K562 (cell line): ENCODE data around the gene LRRFIP2. TPM values are rescaled to one million over a fixed set of nuclear protein-coding genes. Genes with fewer than 3 reads are reported as not detected.

ENCODE experiments used
- ATAC-seq: fragments of 200-7000 bp; cut with Tn5 transposase; 3 replicates; pipeline ENCODE4 v1.9.1; 2020; ENCODE audit warnings: moderate library complexity
- BruUV-seq: library from RNA; stranded (reverse); fragments of 400-500 nt; replicated peaks from 2 replicates; lab custom pipeline; 2021; lab: Mats Ljungman, UMichigan
- CTCF ChIA-PET: fragments of 300-600 bp; formaldehyde crosslinking; extraction: SDS; loops from one replicate; lab custom pipeline; 2021; ENCODE audit warnings: low intra/inter-chr PET ratio; lab: Yijun Ruan, JAX
- POLR2A ChIA-PET: fragments of 300-600, 350-650 bp; sonication (Branson Sonifier 250); formaldehyde crosslinking; extraction: SDS; loops from one replicate; lab custom pipeline; 2021; ENCODE audit warnings: antibody characterized with exemption, inconsistent platforms; lab: Yijun Ruan, JAX
- DNase-seq, 4 experiments: peaks; one replicate each; pipeline versions ENCODE4 v3.0.0 to v3.0.0-alpha.2; 2011 to 2018; ENCODE audit warnings: low spot score in 3 of 4, mixed read lengths in 3 of 4; ENCODE audit errors: extremely low read depth in 1 of 4
- FAIRE-seq: peaks from 2 replicates; lab custom pipeline; 2011; peaks lifted over from hg19 to GRCh38; lab: Jason Lieb, UNC
- H2AFZ ChIP-seq: 2 replicates; pipeline ENCODE4 v1.6.0; 2011; ENCODE audit warnings: low read depth, low read length, control low read depth, inconsistent platforms
- H3K27ac ChIP-seq: fragments of 200-600 bp; 3 replicates; pipeline ENCODE4 v1.8.0; 2011; ENCODE audit warnings: low read depth, mild to moderate bottlenecking, control low read depth, inconsistent platforms, low read length, moderate library complexity, mixed read lengths; ENCODE audit errors: extremely low read depth
- H3K27me3 ChIP-seq, 2 experiments: fragments of 300-600 bp in 1 of 2; 2 replicates in 1 of 2; 3 replicates in 1 of 2; pipeline versions ENCODE4 v1.6.0 to v1.8.0; 2011; ENCODE audit warnings: inconsistent platforms in 2 of 2, low read length in 2 of 2, mild to moderate bottlenecking in 1 of 2, mixed read lengths in 1 of 2, moderate library complexity in 1 of 2; ENCODE audit not compliant: control insufficient read depth in 2 of 2, insufficient read depth in 2 of 2
- H3K36me3 ChIP-seq: fragments of 300-600 bp; 3 replicates; pipeline ENCODE4 v1.8.0; 2011; ENCODE audit warnings: mild to moderate bottlenecking, low read length, inconsistent platforms; ENCODE audit not compliant: control insufficient read depth, insufficient read depth
- H3K4me1 ChIP-seq, 2 experiments: fragments of 200-600 bp in 1 of 2; replicated peaks in 1 of 2; 2 replicates in 1 of 2; 3 replicates in 1 of 2; pipeline versions ENCODE4 v1.5.1 to v1.8.0; 2011; ENCODE audit warnings: inconsistent platforms in 2 of 2, low read length in 2 of 2, mild to moderate bottlenecking in 1 of 2, mixed read lengths in 1 of 2, moderate library complexity in 1 of 2; ENCODE audit not compliant: control insufficient read depth in 2 of 2, insufficient read depth in 2 of 2
- H3K4me2 ChIP-seq: 2 replicates; pipeline ENCODE4 v1.6.1; 2011; ENCODE audit warnings: low read length, control low read depth, inconsistent platforms, mixed read lengths; ENCODE audit not compliant: insufficient read depth
- H3K4me3 ChIP-seq: fragments of 200-600 bp; sonication (generic), shearing (Covaris generic); 2 replicates; pipeline ENCODE4 v1.5.1; 2016; ENCODE audit warnings: control low read depth, inconsistent platforms
- H3K79me2 ChIP-seq: fragments of 200-600 bp; 3 replicates; pipeline ENCODE4 v1.8.0; 2011; ENCODE audit warnings: low read length, inconsistent platforms; ENCODE audit not compliant: control insufficient read depth, insufficient read depth
- H3K9ac ChIP-seq, 2 experiments: 2 replicates each; pipeline versions ENCODE4 v1.6.0 to v1.6.1; 2011; ENCODE audit warnings: low read depth in 2 of 2, low read length in 2 of 2, control low read depth in 1 of 2, inconsistent platforms in 1 of 2, mild to moderate bottlenecking in 1 of 2, mixed read lengths in 1 of 2; ENCODE audit not compliant: insufficient read depth in 1 of 2
- H3K9me1 ChIP-seq: one replicate; pipeline ENCODE4 v1.6.0; 2011; ENCODE audit warnings: inconsistent platforms, mild to moderate bottlenecking, low read length, moderate library complexity; ENCODE audit not compliant: control insufficient read depth, insufficient read depth
- H3K9me3 ChIP-seq: replicated peaks from 2 replicates; pipeline ENCODE4 v1.5.1; 2011; ENCODE audit warnings: low read depth, low read length, inconsistent platforms; ENCODE audit not compliant: control insufficient read depth, insufficient read depth
- H4K20me1 ChIP-seq: replicated peaks from 2 replicates; pipeline ENCODE4 v1.6.1; 2011; ENCODE audit warnings: low read length, inconsistent platforms, mixed read lengths; ENCODE audit not compliant: control insufficient read depth, insufficient read depth
- BRF1 ChIP-seq: IDR thresholded peaks from 3 replicates; pipeline ENCODE4 v1.6.1; 2011; ENCODE audit warnings: borderline replicate concordance, mild to moderate bottlenecking; ENCODE audit not compliant: insufficient read length; ENCODE audit errors: extremely low read depth
- FOXJ2 ChIP-seq: fragments of 200-800 bp; sonication (Bioruptor generic); IDR thresholded peaks from 2 replicates; pipeline ENCODE4 v1.6.1; 2016; ENCODE audit warnings: missing genetic modification characterization, missing compliant biosample characterization
- HNRNPLL ChIP-seq: fragments of 200-400 bp; formaldehyde crosslinking; IDR thresholded peaks from 2 replicates; pipeline ENCODE4 v1.6.1; 2017; ENCODE audit warnings: low read length, low read depth, mild to moderate bottlenecking; ENCODE audit not compliant: poor library complexity, severe bottlenecking
- IRF9 ChIP-seq: fragments of 450-650 bp; IDR thresholded peaks from 2 replicates; pipeline ENCODE4 v1.6.1; 2016; ENCODE audit warnings: missing biosample characterization, missing genetic modification characterization
- MCM7 ChIP-seq, 2 experiments: fragments of 450-650 bp; IDR thresholded peaks; 2 replicates each; pipeline ENCODE4 v1.6.1; 2016 to 2018
- MEIS2 ChIP-seq: fragments of 450-650 bp; IDR thresholded peaks from 2 replicates; pipeline ENCODE4 v1.6.1; 2014; ENCODE audit warnings: mild to moderate bottlenecking; ENCODE audit not compliant: partially characterized antibody
- RBFOX2 ChIP-seq: fragments of 200-400 bp; formaldehyde crosslinking; IDR thresholded peaks from 2 replicates; pipeline ENCODE4 v1.6.1; 2017; ENCODE audit warnings: low read depth, mild to moderate bottlenecking, low read length, moderate library complexity
- RFX1 ChIP-seq: fragments of 450-650 bp; IDR thresholded peaks from 2 replicates; pipeline ENCODE4 v1.6.1; 2016; ENCODE audit warnings: mild to moderate bottlenecking, moderate library complexity
- SREBF1 ChIP-seq: fragments of 150-350 bp; IDR thresholded peaks from 2 replicates; pipeline ENCODE4 v1.6.1; 2014; ENCODE audit warnings: antibody characterized with exemption, low read depth, low read length, borderline replicate concordance
- TBP ChIP-seq: optimal IDR thresholded peaks from 2 replicates; pipeline ENCODE3; 2011; ENCODE audit warnings: low read depth, low read length, improper control_type of control experiment
- TCF7L2 ChIP-seq: fragments of 150-350 bp; IDR thresholded peaks from 2 replicates; pipeline ENCODE4 v1.6.1; 2016; ENCODE audit warnings: low read depth, mild to moderate bottlenecking, low read length, moderate library complexity
- ZNF79 ChIP-seq: fragments of 250-450 bp; sonication (Bioruptor Pico); IDR thresholded peaks from 2 replicates; pipeline ENCODE4 v1.4.0; 2020; ENCODE audit warnings: low read depth, mild to moderate bottlenecking, moderate library complexity
- WGBS: fragments of 100-300 bp; shearing (Covaris generic); methylation state at CpG from one replicate; pipeline ENCODE4 v1.1.6; 2016; ENCODE audit warnings: low coverage, mixed read lengths; ENCODE audit not compliant: insufficient coverage; ENCODE audit errors: missing lambda C conversion rate; 5-methylcytosine and 5-hydroxymethylcytosine counted together
- in situ Hi-C: fragments of 300-500 bp; cut with MboI; formaldehyde crosslinking; loops from 4 replicates; pipeline ENCODE4 v1.15.0; 2018; ENCODE audit warnings: inconsistent platforms, mixed read lengths
- intact Hi-C: fragments of 100-400 bp; cut with micrococcal nuclease; formaldehyde crosslinking; loops from 2 replicates; pipeline ENCODE4 v1.14.2; 2022
- polyA plus RNA-seq, 8 experiments: library from polyadenylated mRNA; depleted of rRNA in 4 of 8; stranded (reverse) in 5 of 8; unstranded in 3 of 8; fragments of >200 nt; fragmentation: Nextera tagmentation in 2 of 8; fragmentation: Illumina TruSeq in 1 of 8; extraction: Ambion mirVana in 2 of 8; extraction: Trizol in 1 of 8; gene quantifications; 2 replicates each; pipeline versions ENCODE4 v1.2.1 to v1.2.3, GENCODE V29; 2011 to 2014; ENCODE audit warnings: inconsistent platforms in 1 of 8, missing spikeins in 1 of 8
- total RNA-seq, 7 experiments: library from RNA; depleted of rRNA in 6 of 7; stranded (reverse); fragments of >200 nt in 6 of 7; fragmentation: Illumina TruSeq in 2 of 7; extraction: Trizol in 2 of 7; gene quantifications; 2 replicates each; pipeline versions ENCODE4 v1.2.1 to v1.2.3, GENCODE V29; 2011 to 2021; ENCODE audit warnings: low replicate concordance in 1 of 7

Gene LRRFIP2
- total and polyA plus RNA-seq, 9 of the 15 experiments (the other 6 are each of a cell fraction or from before 2014, with no cell fraction given): 9.9 to 53.9 (median 42.7) TPM

- intact Hi-C loops: no loop called here
- Histone ChIP-seq H3K9ac (no peak overlapping the region), H3K9me3 (no peaks in the 10 kb centered on the region), H3K27me3 (no peaks in the 10 kb centered on the region), H3K4me3 (no peak overlapping the region), H2AFZ (no peak overlapping the region), H3K79me2 (no peaks in the 10 kb centered on the region), H3K9me1 (no peaks in the 10 kb centered on the region), H3K36me3 (peaks cover 40% of the 10 kb centered on the region), H3K4me1 (no peaks in the 10 kb centered on the region), H3K27ac (no peak overlapping the region), H4K20me1 (no peaks in the 10 kb centered on the region), H3K4me2 (no peak overlapping the region)
- in situ Hi-C loops: no loop called here
- no TSS peak for BruUV-seq
- POLR2A ChIA-PET: interaction anchor here (0.5 to 1.1 kb wide), 2 partner anchors 11 to 212 kb away, joined by 4 to 5 read pairs; no protein-coding TSS in a partner anchor
- FAIRE-seq (no peak), DNase-seq (no peak), ATAC-seq (no peak)
- TF ChIP-seq TCF7L2 (no peak), HNRNPLL (no peak), TBP (no peak), ZNF79 (CRISPR knock-in tag) (no peak), RBFOX2 (no peak)
- CTCF ChIA-PET: no interaction called here
- WGBS: 96% methylated on average over 2 of the region's 2 CpGs
Observed at GRCh38 chr3:37145611-37146010, 28.8 kb downstream of the LRRFIP2 start.

GRCh38 chr3:37144806-37145205, 29.6 kb downstream of the LRRFIP2 start:
- Histone ChIP-seq H3K27me3 (no peaks in the 10 kb centered on the region), H3K9ac (no peak overlapping the region), H3K36me3 (peaks cover 40% of the 10 kb centered on the region), H2AFZ (no peak overlapping the region), H3K4me3 (no peak overlapping the region), H3K79me2 (no peaks in the 10 kb centered on the region), H4K20me1 (no peaks in the 10 kb centered on the region), H3K27ac (no peak overlapping the region), H3K4me2 (no peak overlapping the region), H3K9me3 (no peaks in the 10 kb centered on the region), H3K9me1 (no peaks in the 10 kb centered on the region), H3K4me1 (no peaks in the 10 kb centered on the region; a peak in 1 of 5 replicates)
- in situ Hi-C loops (no loop called here), intact Hi-C loops (no loop called here)
- BruUV-seq: no TSS peak
- FAIRE-seq: no peak
- POLR2A ChIA-PET: no interaction called here
- no peak for TF ChIP-seq MCM7 (IDR thresholded peaks at IDR 0.05)
- peak; percentile 83 for TF ChIP-seq RFX1
- no peak for TF ChIP-seq BRF1
- TF ChIP-seq SREBF1: no peak
- TF ChIP-seq FOXJ2: peak; percentile 98
- no peak for TF ChIP-seq IRF9
- peak; percentile 13 for TF ChIP-seq MEIS2
- CTCF ChIA-PET: no interaction called here
- ATAC-seq: no peak
- no peak for DNase-seq
